Measurements from ENCODE around the gene KLC3. TPM values are rescaled to one million over a fixed set of nuclear protein-coding genes. Genes with fewer than 3 reads are reported as not detected.
"Not testable (repeated sequence)": the region's sequence is repeated elsewhere in the genome, so short reads cannot be mapped to it uniquely, and the experiment has no call there.

KLC3 gene
- total RNA-seq, 1 donor, result 0.72 TPM

DNA sequence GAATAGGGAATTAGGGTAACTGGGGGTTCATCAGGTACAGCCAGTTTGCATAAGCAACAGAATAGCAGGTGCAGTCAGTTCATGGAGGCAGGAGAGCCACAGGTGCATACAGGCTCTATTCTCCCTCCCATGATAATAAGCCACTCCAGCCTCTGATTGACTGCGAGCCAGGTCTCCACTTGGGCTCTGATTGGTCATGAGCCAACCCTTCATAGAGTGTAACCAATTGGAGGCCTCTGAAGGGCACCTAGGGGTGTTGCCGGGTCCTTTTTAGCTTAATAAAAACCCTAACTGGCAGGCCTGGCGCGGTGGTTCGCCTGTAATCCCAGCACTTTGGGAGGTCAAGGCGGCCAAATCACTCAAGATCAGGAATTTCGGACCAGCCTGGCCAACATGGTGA lies 9.1 kb upstream of the KLC3 start:
- Histone ChIP-seq H3K27me3 (ENCODE audit: insufficient read depth, low read length) (no peaks in the 10 kb centered on the region), H3K36me3 (ENCODE audit: insufficient read depth, low read length) (no peaks in the 10 kb centered on the region), H3K27ac (ENCODE audit: low read depth, low read length) (no peak overlapping the region), H3K79me2 (ENCODE audit: insufficient read depth, low read length) (no peaks in the 10 kb centered on the region), H3K4me2 (ENCODE audit: insufficient read depth, low read length) (no peak overlapping the region), H3K4me3 (ENCODE audit: insufficient read depth, low read length) (no peak overlapping the region), H3K9me3 (ENCODE audit: low read depth, low read length) (no peaks in the 10 kb centered on the region), H2AFZ (ENCODE audit: low read length) (no peak overlapping the region), H4K20me1 (ENCODE audit: insufficient read depth, low read length) (no peaks in the 10 kb centered on the region), H3K4me1 (ENCODE audit: insufficient read depth, low read length) (peaks cover 2% of the 10 kb centered on the region)
- TF ChIP-seq, protein P1, sequence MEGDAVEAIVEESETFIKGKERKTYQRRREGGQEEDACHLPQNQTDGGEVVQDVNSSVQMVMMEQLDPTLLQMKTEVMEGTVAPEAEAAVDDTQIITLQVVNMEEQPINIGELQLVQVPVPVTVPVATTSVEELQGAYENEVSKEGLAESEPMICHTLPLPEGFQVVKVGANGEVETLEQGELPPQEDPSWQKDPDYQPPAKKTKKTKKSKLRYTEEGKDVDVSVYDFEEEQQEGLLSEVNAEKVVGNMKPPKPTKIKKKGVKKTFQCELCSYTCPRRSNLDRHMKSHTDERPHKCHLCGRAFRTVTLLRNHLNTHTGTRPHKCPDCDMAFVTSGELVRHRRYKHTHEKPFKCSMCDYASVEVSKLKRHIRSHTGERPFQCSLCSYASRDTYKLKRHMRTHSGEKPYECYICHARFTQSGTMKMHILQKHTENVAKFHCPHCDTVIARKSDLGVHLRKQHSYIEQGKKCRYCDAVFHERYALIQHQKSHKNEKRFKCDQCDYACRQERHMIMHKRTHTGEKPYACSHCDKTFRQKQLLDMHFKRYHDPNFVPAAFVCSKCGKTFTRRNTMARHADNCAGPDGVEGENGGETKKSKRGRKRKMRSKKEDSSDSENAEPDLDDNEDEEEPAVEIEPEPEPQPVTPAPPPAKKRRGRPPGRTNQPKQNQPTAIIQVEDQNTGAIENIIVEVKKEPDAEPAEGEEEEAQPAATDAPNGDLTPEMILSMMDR (IDR thresholded peaks at IDR 0.05; ENCODE audit: extremely low read depth, low read depth, low read length), result no peak
- DNase-seq (ENCODE audit: insufficient read length, low spot score, missing footprints), result no peak

DNA sequence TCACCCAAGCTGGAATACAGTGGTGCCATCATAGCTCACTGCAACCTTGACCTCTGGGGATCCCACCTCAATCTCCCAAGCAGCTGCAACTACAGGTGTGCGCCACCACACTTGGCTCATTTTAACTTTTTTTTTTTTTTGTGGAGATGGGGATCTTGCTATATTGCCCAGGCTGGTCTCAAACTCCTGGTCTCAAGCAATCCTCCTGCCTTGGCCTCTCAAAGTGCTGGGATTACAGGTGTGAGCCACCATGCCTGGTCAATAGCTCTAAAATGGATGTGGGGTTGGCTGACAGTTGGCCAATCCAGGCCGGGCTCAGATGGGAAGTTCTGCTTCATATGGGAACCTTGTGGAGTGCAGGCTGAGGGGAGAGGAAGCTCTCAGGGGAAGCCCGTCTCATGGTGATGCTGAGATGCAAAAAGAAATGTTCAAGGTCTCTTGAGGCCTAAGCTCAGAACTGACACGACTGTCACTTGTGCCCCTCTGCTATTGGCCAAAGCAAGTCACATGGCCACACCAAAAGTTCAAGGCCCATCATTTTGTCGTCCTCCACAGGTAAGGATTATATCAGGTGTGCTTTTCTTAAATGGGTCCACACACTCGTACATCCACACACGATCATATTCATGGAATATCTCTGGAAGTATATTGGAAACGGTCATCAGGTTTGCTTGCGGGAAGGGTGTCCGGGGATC lies 6.8 kb upstream of the KLC3 start:
- H4K20me1 ChIP-seq (ENCODE audit: insufficient read depth, low read length), result no peaks in the 10 kb centered on the region
- H3K27me3 ChIP-seq (ENCODE audit: insufficient read depth, low read length), result no peaks in the 10 kb centered on the region
- H3K36me3 ChIP-seq (ENCODE audit: insufficient read depth, low read length), result no peaks in the 10 kb centered on the region
- H3K9me3 ChIP-seq (ENCODE audit: low read depth, low read length), result no peaks in the 10 kb centered on the region
- no peak overlapping the region for H3K4me2 ChIP-seq (ENCODE audit: insufficient read depth, low read length)
- TF ChIP-seq, protein P1 (IDR thresholded peaks at IDR 0.05; ENCODE audit: extremely low read depth, low read depth, low read length), result no peak
- H3K4me3 ChIP-seq (ENCODE audit: insufficient read depth, low read length), result no peak overlapping the region
- H3K4me1 ChIP-seq (ENCODE audit: insufficient read depth, low read length), result peaks cover 5% of the 10 kb centered on the region
- DNase-seq (ENCODE audit: insufficient read length, low spot score, missing footprints), result no peak
- no peaks in the 10 kb centered on the region for H3K79me2 ChIP-seq (ENCODE audit: insufficient read depth, low read length)
- H2AFZ ChIP-seq (ENCODE audit: low read length), result no peak overlapping the region
- no peak overlapping the region for H3K27ac ChIP-seq (ENCODE audit: low read depth, low read length)

DNA sequence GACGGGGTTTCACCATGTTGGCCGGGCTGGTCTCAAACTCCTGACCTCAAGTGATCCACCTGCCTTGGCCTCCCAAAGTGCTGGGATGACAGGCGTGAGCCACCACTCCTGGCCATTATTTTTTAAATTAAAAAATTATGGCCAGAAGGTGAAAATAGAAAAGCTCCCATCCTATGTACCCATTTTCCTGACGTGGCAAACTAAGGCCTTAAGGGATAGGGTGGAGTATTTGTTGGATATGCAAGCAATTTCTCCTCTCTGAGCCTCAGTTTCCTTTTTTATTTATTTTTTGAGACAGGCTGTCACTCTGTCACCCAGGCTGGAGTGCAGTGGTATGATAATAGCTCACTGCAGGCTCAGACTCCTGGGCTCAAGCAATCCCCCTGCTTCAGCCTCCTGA lies 5.7 kb upstream of the KLC3 start:
- H3K4me3 ChIP-seq (ENCODE audit: insufficient read depth, low read length); DNase-seq (ENCODE audit: insufficient read length, low spot score, missing footprints); H3K79me2 ChIP-seq (ENCODE audit: insufficient read depth, low read length); H4K20me1 ChIP-seq (ENCODE audit: insufficient read depth, low read length); H3K4me1 ChIP-seq (ENCODE audit: insufficient read depth, low read length); H3K36me3 ChIP-seq (ENCODE audit: insufficient read depth, low read length); H3K27ac ChIP-seq (ENCODE audit: low read depth, low read length); H2AFZ ChIP-seq (ENCODE audit: low read length); H3K4me2 ChIP-seq (ENCODE audit: insufficient read depth, low read length); H3K9me3 ChIP-seq (ENCODE audit: low read depth, low read length); H3K27me3 ChIP-seq (ENCODE audit: insufficient read depth, low read length): not testable (repeated sequence)

DNA sequence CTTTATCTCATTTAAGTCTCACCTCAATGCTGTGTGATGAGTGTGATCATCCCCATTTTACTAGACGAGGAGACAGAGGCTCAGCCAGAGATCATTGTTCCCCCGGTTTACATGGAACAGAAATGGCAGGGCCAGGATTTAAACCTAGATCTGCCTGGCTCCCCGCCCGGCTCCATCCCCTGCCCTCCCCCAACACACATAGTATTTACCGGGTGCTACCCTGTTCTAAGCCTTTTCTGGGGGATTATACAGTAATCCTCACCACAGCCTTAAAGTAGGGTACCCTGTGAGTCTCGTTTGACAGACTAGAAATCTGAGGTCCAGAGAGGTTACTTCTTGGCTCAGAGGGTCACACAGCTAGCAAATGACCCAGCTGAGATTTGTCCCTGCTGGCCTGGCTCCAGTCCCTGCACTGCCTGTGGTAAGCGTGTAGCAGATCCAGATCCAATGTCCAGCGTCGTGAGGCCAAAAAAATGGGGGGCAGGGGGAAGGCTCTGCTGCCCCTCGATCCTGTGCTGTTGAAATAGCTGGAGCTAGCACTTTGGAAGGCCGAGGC lies 3.8 kb upstream of the KLC3 start:
- no peaks in the 10 kb centered on the region for H3K9me3 ChIP-seq (ENCODE audit: low read depth, low read length)
- H3K27ac ChIP-seq (ENCODE audit: low read depth, low read length), result no peak overlapping the region
- H2AFZ ChIP-seq (ENCODE audit: low read length), result no peak overlapping the region
- TF ChIP-seq, protein P1 (IDR thresholded peaks at IDR 0.05; ENCODE audit: extremely low read depth, low read depth, low read length), result no peak
- H4K20me1 ChIP-seq (ENCODE audit: insufficient read depth, low read length), result no peaks in the 10 kb centered on the region
- no peak overlapping the region for H3K4me2 ChIP-seq (ENCODE audit: insufficient read depth, low read length)
- no peaks in the 10 kb centered on the region for H3K36me3 ChIP-seq (ENCODE audit: insufficient read depth, low read length)
- peaks cover 13% of the 10 kb centered on the region for H3K27me3 ChIP-seq (ENCODE audit: insufficient read depth, low read length)
- H3K79me2 ChIP-seq (ENCODE audit: insufficient read depth, low read length), result no peaks in the 10 kb centered on the region
- peaks cover 5% of the 10 kb centered on the region for H3K4me1 ChIP-seq (ENCODE audit: insufficient read depth, low read length)
- DNase-seq (ENCODE audit: insufficient read length, low spot score, missing footprints), result peak; percentile 56
- H3K4me3 ChIP-seq (ENCODE audit: insufficient read depth, low read length), result no peak overlapping the region
